IMR-90 (cell line): ENCODE results near the gene NEURL1B. TPM values are rescaled to one million over a fixed set of nuclear protein-coding genes. Genes with fewer than 3 reads are reported as not detected.

Experiments used
- ATAC-seq: fragments of 200-7000 bp; cut with Tn5 transposase; 2 replicates; pipeline ENCODE4 v1.9.1; 2020; ENCODE audit warnings: low read depth, mild to moderate bottlenecking, moderate library complexity
- BruUV-seq: library from RNA; stranded (reverse); fragments of 400-500 nt; replicated peaks from 2 replicates; lab custom pipeline; 2021; lab: Mats Ljungman, UMichigan
- CTCF ChIA-PET: fragments of 300-600 bp; formaldehyde crosslinking; extraction: SDS; loops from one replicate; lab custom pipeline; 2021; ENCODE audit warnings: antibody characterized with exemption; lab: Yijun Ruan, JAX
- POLR2A ChIA-PET: fragments of 300-600 bp; sonication (Branson Sonifier 250); formaldehyde crosslinking; loops from one replicate; lab custom pipeline; 2022; ENCODE audit warnings: antibody characterized with exemption; ENCODE audit not compliant: unreplicated experiment; lab: Charles Lee
- DNase-seq: peaks from one replicate; pipeline ENCODE4 v3.0.0; 2013
- H2AFZ ChIP-seq: replicated peaks from 2 replicates; pipeline ENCODE3; 2013; ENCODE audit warnings: low read length, mild to moderate bottlenecking; ENCODE audit not compliant: poor library complexity
- H2AK5ac ChIP-seq: 2 replicates; pipeline ENCODE4 v1.6.1; 2013; ENCODE audit warnings: low read depth, low read length, inconsistent platforms
- H2AK9ac ChIP-seq: replicated peaks from 2 replicates; pipeline ENCODE3; 2013; ENCODE audit warnings: mild to moderate bottlenecking, low read depth, low read length, moderate library complexity; ENCODE audit not compliant: poor library complexity
- H2BK120ac ChIP-seq: 2 replicates; pipeline ENCODE4 v1.6.1; 2013; ENCODE audit warnings: low read depth, low read length, inconsistent platforms
- H2BK15ac ChIP-seq: 3 replicates; pipeline ENCODE4 v1.6.1; 2013; ENCODE audit warnings: low read depth, low read length, inconsistent platforms
- H2BK20ac ChIP-seq: 2 replicates; pipeline ENCODE4 v1.6.1; 2013; ENCODE audit warnings: low read depth, mild to moderate bottlenecking, inconsistent platforms, low read length, moderate library complexity
- H2BK5ac ChIP-seq: 2 replicates; pipeline ENCODE4 v1.6.1; 2013; ENCODE audit warnings: mild to moderate bottlenecking, low read depth, low read length, inconsistent platforms; ENCODE audit not compliant: poor library complexity, severe bottlenecking
- H3K14ac ChIP-seq: replicated peaks from 2 replicates; pipeline ENCODE4 v1.6.1; 2013; ENCODE audit warnings: low read depth, low read length, inconsistent platforms
- H3K18ac ChIP-seq: 2 replicates; pipeline ENCODE4 v1.6.1; 2013; ENCODE audit warnings: low read depth, low read length, control low read depth
- H3K23ac ChIP-seq: 2 replicates; pipeline ENCODE4 v1.6.1; 2013; ENCODE audit warnings: low read depth, low read length, inconsistent platforms
- H3K27ac ChIP-seq: 2 replicates; pipeline ENCODE4 v1.5.1; 2013; ENCODE audit warnings: mild to moderate bottlenecking, control low read depth, low read length; ENCODE audit not compliant: insufficient read depth
- H3K27me3 ChIP-seq: 2 replicates; pipeline ENCODE4 v1.6.1; 2013; ENCODE audit warnings: low read length; ENCODE audit not compliant: control insufficient read depth, insufficient read depth
- H3K36me3 ChIP-seq: 2 replicates; pipeline ENCODE4 v1.6.1; 2013; ENCODE audit warnings: low read length, mixed read lengths; ENCODE audit not compliant: control insufficient read depth, insufficient read depth
- H3K4ac ChIP-seq: 2 replicates; pipeline ENCODE4 v1.6.1; 2013; ENCODE audit warnings: low read depth, low read length, inconsistent platforms
- H3K4me1 ChIP-seq: 2 replicates; pipeline ENCODE4 v1.6.1; 2013; ENCODE audit warnings: low read length, mixed read lengths; ENCODE audit not compliant: control insufficient read depth, insufficient read depth
- H3K4me2 ChIP-seq: 2 replicates; pipeline ENCODE4 v1.6.1; 2013; ENCODE audit warnings: low read depth, mild to moderate bottlenecking, control low read depth, low read length, moderate library complexity
- H3K4me3 ChIP-seq: 2 replicates; pipeline ENCODE4 v1.5.1; 2013; ENCODE audit warnings: low read depth, mild to moderate bottlenecking, control low read depth, low read length, moderate library complexity; ENCODE audit not compliant: insufficient read depth
- H3K56ac ChIP-seq: 2 replicates; pipeline ENCODE4 v1.6.1; 2013; ENCODE audit warnings: low read length, inconsistent platforms; ENCODE audit not compliant: insufficient read depth; ENCODE audit errors: extremely low read depth
- H3K79me1 ChIP-seq, 2 experiments: 2 replicates each; pipeline ENCODE4 v1.6.1; 2013; ENCODE audit warnings: low read length in 2 of 2, inconsistent platforms in 1 of 2, low read depth in 1 of 2
- H3K9ac ChIP-seq: 2 replicates; pipeline ENCODE4 v1.6.1; 2013; ENCODE audit warnings: low read depth, low read length, control low read depth
- H3K9me1 ChIP-seq: 2 replicates; pipeline ENCODE4 v1.6.1; 2013; ENCODE audit warnings: low read length, inconsistent platforms; ENCODE audit not compliant: insufficient read depth
- H3K9me3 ChIP-seq: 2 replicates; pipeline ENCODE4 v1.6.1; 2013; ENCODE audit warnings: low read length; ENCODE audit not compliant: control insufficient read depth, insufficient read depth
- H4K20me1 ChIP-seq: 2 replicates; pipeline ENCODE4 v1.6.1; 2013; ENCODE audit warnings: low read length, inconsistent platforms; ENCODE audit not compliant: insufficient read depth
- H4K5ac ChIP-seq: 2 replicates; pipeline ENCODE4 v1.6.1; 2013; ENCODE audit warnings: mild to moderate bottlenecking, low read depth, low read length, control low read depth
- H4K8ac ChIP-seq, 2 experiments: 2 replicates each; pipeline ENCODE4 v1.6.1; 2013; ENCODE audit warnings: low read depth in 2 of 2, low read length in 2 of 2, control low read depth in 1 of 2, inconsistent platforms in 1 of 2
- H4K91ac ChIP-seq: 2 replicates; pipeline ENCODE4 v1.6.1; 2013; ENCODE audit warnings: low read depth, low read length, inconsistent platforms; ENCODE audit not compliant: insufficient read depth
- CEBPB ChIP-seq: IDR thresholded peaks from 2 replicates; pipeline ENCODE4 v1.6.1; 2012; ENCODE audit warnings: low read depth, low read length, improper control_type of control experiment
- CHD1 ChIP-seq: IDR thresholded peaks from 2 replicates; pipeline ENCODE4 v1.6.1; 2012; ENCODE audit warnings: low read depth, low read length, improper control_type of control experiment
- FOS ChIP-seq: fragments of 150-350 bp; IDR thresholded peaks from 2 replicates; pipeline ENCODE4 v1.6.1; 2016; ENCODE audit warnings: low read depth, low read length
- MAZ ChIP-seq: IDR thresholded peaks from 2 replicates; pipeline ENCODE4 v1.6.1; 2012; ENCODE audit warnings: low read depth, mild to moderate bottlenecking, low read length, improper control_type of control experiment, moderate library complexity, borderline replicate concordance
- MXI1 ChIP-seq: IDR thresholded peaks from 2 replicates; pipeline ENCODE4 v1.6.1; 2012; ENCODE audit warnings: low read depth, mild to moderate bottlenecking, low read length, moderate library complexity, borderline replicate concordance
- NFE2L2 ChIP-seq: fragments of 150-350 bp; IDR thresholded peaks from 2 replicates; pipeline ENCODE4 v1.6.1; 2016; ENCODE audit warnings: low read depth, mild to moderate bottlenecking, low read length
- RFX5 ChIP-seq: IDR thresholded peaks from 2 replicates; pipeline ENCODE4 v1.8.0; 2012; ENCODE audit warnings: low read depth, mild to moderate bottlenecking, low read length, moderate library complexity
- SMC3 ChIP-seq: fragments of 150-350 bp; IDR thresholded peaks from 2 replicates; pipeline ENCODE4 v1.6.1; 2016; ENCODE audit warnings: low read depth, mild to moderate bottlenecking, antibody characterized with exemption, low read length, moderate library complexity
- WGBS, 2 experiments: methylation state at CpG; one replicate each; pipeline versions ENCODE4 v1.1.5 to v1.1.7; 2013; ENCODE audit warnings: missing lambda C conversion rate in 2 of 2; ENCODE audit not compliant: insufficient read length in 1 of 2; ENCODE audit errors: extremely low coverage in 2 of 2; 5-methylcytosine and 5-hydroxymethylcytosine counted together
- dilution Hi-C: fragments of 300-500 bp; cut with HindIII; formaldehyde crosslinking; loops from one replicate; pipeline ENCODE4 v1.14.3; 2018; ENCODE audit warnings: low sequenced_read_pairs; ENCODE audit not compliant: unreplicated experiment
- in situ Hi-C: fragments of 300-500 bp; cut with MboI; formaldehyde crosslinking; loops from 3 replicates; pipeline ENCODE4 v1.14.3; 2019; ENCODE audit warnings: low sequenced_read_pairs, inconsistent platforms, mixed read lengths
- intact Hi-C: fragments of 100-400 bp; cut with micrococcal nuclease; formaldehyde crosslinking; loops from 2 replicates; pipeline ENCODE4 v1.10.0; 2022
- polyA plus RNA-seq, 3 experiments: library from polyadenylated mRNA; depleted of rRNA; stranded (reverse); fragments of >200 nt; gene quantifications; 2 replicates each; pipeline ENCODE4 v1.2.3, GENCODE V29; 2012; ENCODE audit warnings: low replicate concordance in 1 of 3
- total RNA-seq: library from RNA; depleted of rRNA; stranded (reverse); fragments of >200 nt; gene quantifications from 2 replicates; pipeline ENCODE4 v1.2.3, GENCODE V29; 2012
- TF ChIP-seq, protein P1 (sequence below): conservative IDR thresholded peaks from 2 replicates; pipeline ENCODE4 v1.5.1; 2012; ENCODE audit warnings: mild to moderate bottlenecking, low read depth, low read length, improper control_type of control experiment

Gene NEURL1B
- total and polyA plus RNA-seq, 2 of the 4 experiments (the other 2 are of a cell fraction), result 1.8 to 2.8 TPM

DNA sequence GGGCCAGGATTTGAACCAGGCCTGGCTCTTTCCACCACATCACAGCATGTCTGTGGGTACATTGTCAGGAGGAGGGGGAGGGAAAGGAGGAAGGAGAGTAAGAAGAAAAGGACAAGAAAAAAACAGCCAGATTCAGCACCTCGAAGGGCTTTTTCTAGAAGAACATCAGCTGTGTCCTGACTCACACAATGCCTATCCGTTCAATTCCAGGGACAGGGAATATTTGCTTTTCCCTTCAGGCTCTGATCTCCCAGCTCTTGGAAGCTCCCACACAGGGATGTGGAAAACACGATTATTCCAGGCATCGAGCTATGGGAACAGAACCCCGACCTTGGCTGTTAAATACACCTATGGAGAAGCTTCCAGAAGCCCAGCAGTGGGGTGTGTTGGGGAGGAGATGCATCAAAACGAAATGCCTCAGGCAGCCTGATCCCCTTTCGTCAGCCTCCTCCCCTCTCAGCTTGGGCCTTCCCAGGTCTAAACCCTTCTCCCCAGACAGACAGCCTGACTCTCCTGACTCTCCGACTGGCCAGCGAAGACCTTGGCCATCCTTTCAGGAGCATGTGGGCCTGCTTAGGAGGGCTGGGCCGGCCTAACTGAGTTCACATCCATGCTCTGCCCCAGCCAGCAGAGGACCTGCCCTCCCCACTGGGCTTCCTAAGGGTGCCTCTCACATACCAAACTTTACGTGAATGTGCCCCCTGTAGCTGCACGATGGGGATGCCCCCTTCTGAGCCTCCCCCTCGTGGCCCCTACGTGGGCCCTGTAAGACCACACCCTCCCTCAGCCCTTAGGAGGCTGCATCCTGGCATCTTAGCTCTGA, 54.4 kb downstream of the NEURL1B start:
- H3K23ac ChIP-seq, result no peak overlapping the region
- peaks cover 11% of the 10 kb centered on the region for H3K27me3 ChIP-seq
- ATAC-seq (no peak), DNase-seq (no peak)
- peaks cover 3% of the 10 kb centered on the region; the same call in 1 of the 2 replicates for H3K9me1 ChIP-seq
- no peak overlapping the region for H4K8ac ChIP-seq
- 0 out of 2 replicates have a peak overlapping the region, but pooled peaks have one; percentile 25 for H2AK5ac ChIP-seq
- no peak overlapping the region for H3K4me3 ChIP-seq
- no TSS peak for BruUV-seq
- 93% methylated on average over 6 of the region's 14 CpGs; no CpG with 5 or more reads in 1 of the 2 experiments for WGBS, 2 experiments
- peak overlapping the region; percentile 19 for H2AFZ ChIP-seq
- H2AK9ac ChIP-seq, result peak overlapping the region; percentile 70
- H4K91ac ChIP-seq, result no peak overlapping the region
- no peak overlapping the region for H2BK15ac ChIP-seq
- intact Hi-C loops (loop anchor here (5.0 kb wide), 1 partner anchor 33 kb away; no protein-coding TSS in a partner anchor), in situ Hi-C loops (loop anchor here (5.0 kb wide), 1 partner anchor 218 kb away; no protein-coding TSS in a partner anchor), dilution Hi-C loops (no loop called here)
- ChIA-PET CTCF (interaction anchor here (4.4 kb wide), 1 partner anchor 216 kb away, joined by 24 read pairs; no protein-coding TSS in a partner anchor), POLR2A (no interaction called here)
- no peak overlapping the region for H3K9ac ChIP-seq
- H3K4me1 ChIP-seq, result peaks cover 5% of the 10 kb centered on the region; the same call in 1 of the 2 replicates
- no peak overlapping the region for H2BK20ac ChIP-seq
- no peaks in the 10 kb centered on the region for H3K79me1 ChIP-seq
- no peak overlapping the region for H2BK5ac ChIP-seq
- H3K14ac ChIP-seq, result no peak overlapping the region
- H4K5ac ChIP-seq, result no peak overlapping the region
- no peak overlapping the region for H3K4ac ChIP-seq
- H3K9me3 ChIP-seq, result no peaks in the 10 kb centered on the region
- no peak overlapping the region for H3K56ac ChIP-seq
- no peak overlapping the region for H2BK120ac ChIP-seq
- no peak overlapping the region for H3K27ac ChIP-seq
- H3K18ac ChIP-seq, result no peak overlapping the region; the same call in 1 of the 2 replicates
- H4K20me1 ChIP-seq, result no peaks in the 10 kb centered on the region
- no peak for TF ChIP-seq RFX5
- TF ChIP-seq, protein P1, sequence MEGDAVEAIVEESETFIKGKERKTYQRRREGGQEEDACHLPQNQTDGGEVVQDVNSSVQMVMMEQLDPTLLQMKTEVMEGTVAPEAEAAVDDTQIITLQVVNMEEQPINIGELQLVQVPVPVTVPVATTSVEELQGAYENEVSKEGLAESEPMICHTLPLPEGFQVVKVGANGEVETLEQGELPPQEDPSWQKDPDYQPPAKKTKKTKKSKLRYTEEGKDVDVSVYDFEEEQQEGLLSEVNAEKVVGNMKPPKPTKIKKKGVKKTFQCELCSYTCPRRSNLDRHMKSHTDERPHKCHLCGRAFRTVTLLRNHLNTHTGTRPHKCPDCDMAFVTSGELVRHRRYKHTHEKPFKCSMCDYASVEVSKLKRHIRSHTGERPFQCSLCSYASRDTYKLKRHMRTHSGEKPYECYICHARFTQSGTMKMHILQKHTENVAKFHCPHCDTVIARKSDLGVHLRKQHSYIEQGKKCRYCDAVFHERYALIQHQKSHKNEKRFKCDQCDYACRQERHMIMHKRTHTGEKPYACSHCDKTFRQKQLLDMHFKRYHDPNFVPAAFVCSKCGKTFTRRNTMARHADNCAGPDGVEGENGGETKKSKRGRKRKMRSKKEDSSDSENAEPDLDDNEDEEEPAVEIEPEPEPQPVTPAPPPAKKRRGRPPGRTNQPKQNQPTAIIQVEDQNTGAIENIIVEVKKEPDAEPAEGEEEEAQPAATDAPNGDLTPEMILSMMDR, result no peak
- TF ChIP-seq CEBPB, result no peak
- TF ChIP-seq NFE2L2, result no peak
- TF ChIP-seq MAZ, result no peak
- TF ChIP-seq SMC3, result no peak
- TF ChIP-seq FOS, result no peak
- TF ChIP-seq CHD1, result no peak
- TF ChIP-seq MXI1, result no peak
- no peaks in the 10 kb centered on the region; the same call in 1 of the 2 replicates for H3K36me3 ChIP-seq
- no peak overlapping the region for H3K4me2 ChIP-seq
